H1 (cell line): ENCODE measurements around the gene CACNA1C. TPM values are rescaled to one million over a fixed set of nuclear protein-coding genes. Genes with fewer than 3 reads are reported as not detected.

ENCODE experiments used
- CTCF ChIA-PET: fragments of 300-600 bp; sonication (Branson Sonifier 250); formaldehyde crosslinking; loops from one replicate; lab custom pipeline; 2021; ENCODE audit not compliant: partially characterized antibody; lab: Charles Lee
- POLR2A ChIA-PET: fragments of 300-600 bp; sonication (Branson Sonifier 250); formaldehyde crosslinking; loops from one replicate; lab custom pipeline; 2021; ENCODE audit warnings: inconsistent platforms; ENCODE audit not compliant: partially characterized antibody; lab: Charles Lee
- DNase-seq, 2 experiments: peaks; one replicate each; pipeline versions ENCODE4 v3.0.0 to v3.0.0-alpha.2; 2010 to 2022; ENCODE audit warnings: low spot score in 2 of 2, low read depth in 1 of 2, mixed read lengths in 1 of 2
- FAIRE-seq: peaks from 2 replicates; lab custom pipeline; 2011; peaks lifted over from hg19 to GRCh38; lab: Jason Lieb, UNC
- H2AFZ ChIP-seq: 2 replicates; pipeline ENCODE4 v1.8.1; 2012; ENCODE audit warnings: low read length, inconsistent platforms
- H2AK5ac ChIP-seq: 2 replicates; pipeline ENCODE4 v1.6.1; 2013; ENCODE audit warnings: low read depth, low read length
- H2BK120ac ChIP-seq: replicated peaks from 2 replicates; pipeline ENCODE3; 2013; ENCODE audit warnings: low read depth, low read length, inconsistent platforms
- H2BK12ac ChIP-seq: 2 replicates; pipeline ENCODE4 v1.6.1; 2013; ENCODE audit warnings: low read depth, low read length
- H2BK15ac ChIP-seq: 2 replicates; pipeline ENCODE4 v1.6.1; 2013; ENCODE audit warnings: low read length
- H2BK20ac ChIP-seq: 2 replicates; pipeline ENCODE4 v1.6.1; 2013; ENCODE audit warnings: low read length
- H2BK5ac ChIP-seq: 2 replicates; pipeline ENCODE4 v1.6.1; 2013; ENCODE audit warnings: low read depth, low read length
- H3K14ac ChIP-seq: 2 replicates; pipeline ENCODE4 v1.6.1; 2013; ENCODE audit warnings: inconsistent platforms; ENCODE audit not compliant: insufficient read length
- H3K18ac ChIP-seq: 2 replicates; pipeline ENCODE4 v1.6.1; 2013; ENCODE audit warnings: low read length; ENCODE audit errors: extremely low read depth
- H3K23ac ChIP-seq: 2 replicates; pipeline ENCODE4 v1.6.1; 2013; ENCODE audit warnings: inconsistent platforms; ENCODE audit not compliant: insufficient read length
- H3K23me2 ChIP-seq: 2 replicates; pipeline ENCODE4 v1.6.1; 2013; ENCODE audit warnings: low read depth, low read length
- H3K27ac ChIP-seq: 2 replicates; pipeline ENCODE4 v1.6.1; 2011; ENCODE audit warnings: low read depth, low read length, inconsistent platforms
- H3K27me3 ChIP-seq, 4 experiments: replicated peaks in 1 of 4; 1 replicate in 1 of 4; 2 replicates in 3 of 4; pipeline versions ENCODE4 v1.6.1 to v1.8.1; 2011 to 2013; ENCODE audit warnings: low read length in 3 of 4, mild to moderate bottlenecking in 3 of 4, inconsistent platforms in 2 of 4, mixed read lengths in 2 of 4, moderate library complexity in 1 of 4; ENCODE audit not compliant: control insufficient read depth in 3 of 4, insufficient read depth in 3 of 4; ENCODE audit errors: extremely low read depth in 1 of 4
- H3K36me3 ChIP-seq, 4 experiments: 2 replicates each; pipeline versions ENCODE4 v1.6.1 to v1.8.1; 2011 to 2013; ENCODE audit warnings: mild to moderate bottlenecking in 4 of 4, low read length in 3 of 4, moderate library complexity in 2 of 4, control low read depth in 1 of 4, inconsistent platforms in 1 of 4; ENCODE audit not compliant: insufficient read depth in 4 of 4, control insufficient read depth in 2 of 4
- H3K4ac ChIP-seq: replicated peaks from 2 replicates; pipeline ENCODE3; 2013; ENCODE audit warnings: low read length, low read depth, mixed read lengths, inconsistent platforms; ENCODE audit not compliant: insufficient read length
- H3K4me1 ChIP-seq, 4 experiments: replicated peaks in 1 of 4; 1 replicate in 1 of 4; 2 replicates in 3 of 4; pipeline versions ENCODE4 v1.6.1 to v1.8.1; 2011 to 2013; ENCODE audit warnings: low read length in 3 of 4, inconsistent platforms in 2 of 4, mixed read lengths in 1 of 4; ENCODE audit not compliant: insufficient read depth in 4 of 4, control insufficient read depth in 3 of 4
- H3K4me2 ChIP-seq, 2 experiments: 2 replicates each; pipeline versions ENCODE4 v1.6.1 to v1.8.1; 2011 to 2013; ENCODE audit warnings: low read depth in 2 of 2, low read length in 2 of 2, control low read depth in 1 of 2, inconsistent platforms in 1 of 2, mild to moderate bottlenecking in 1 of 2; ENCODE audit not compliant: insufficient read depth in 1 of 2
- H3K4me3 ChIP-seq, 4 experiments: fragments of 200-600, 300-600 bp in 1 of 4; sonication (generic), shearing (Covaris generic), sonication (Bioruptor Twin) in 1 of 4; 2 replicates each; pipeline versions ENCODE4 v1.5.1 to v1.8.1; 2011 to 2016; ENCODE audit warnings: low read length in 4 of 4, low read depth in 3 of 4, control low read depth in 2 of 4, inconsistent platforms in 2 of 4, mild to moderate bottlenecking in 2 of 4, mixed read lengths in 1 of 4, moderate library complexity in 1 of 4; ENCODE audit not compliant: insufficient read depth in 2 of 4; ENCODE audit errors: extremely low read depth in 1 of 4
- H3K56ac ChIP-seq: replicated peaks from 2 replicates; pipeline ENCODE3; 2013; ENCODE audit warnings: low read depth, mild to moderate bottlenecking, mixed read lengths, low read length, inconsistent platforms; ENCODE audit not compliant: insufficient read length
- H3K79me1 ChIP-seq: 2 replicates; pipeline ENCODE4 v1.6.1; 2013; ENCODE audit warnings: low read depth, low read length, control low read depth
- H3K79me2 ChIP-seq, 2 experiments: 2 replicates each; pipeline versions ENCODE4 v1.6.1 to v1.8.1; 2012 to 2013; ENCODE audit warnings: low read length in 2 of 2, mild to moderate bottlenecking in 2 of 2, inconsistent platforms in 1 of 2; ENCODE audit not compliant: insufficient read depth in 2 of 2, control insufficient read depth in 1 of 2
- H3K9ac ChIP-seq, 4 experiments: replicated peaks in 1 of 4; 1 replicate in 1 of 4; 2 replicates in 3 of 4; pipeline versions ENCODE4 v1.6.1 to v1.8.1; 2011 to 2013; ENCODE audit warnings: low read depth in 3 of 4, low read length in 3 of 4, control low read depth in 2 of 4, mild to moderate bottlenecking in 2 of 4, moderate library complexity in 2 of 4, inconsistent platforms in 1 of 4; ENCODE audit errors: extremely low read depth in 1 of 4
- H3K9me3 ChIP-seq, 2 experiments: 2 replicates each; pipeline versions ENCODE4 v1.6.1 to v1.8.1; 2012 to 2013; ENCODE audit warnings: mild to moderate bottlenecking in 2 of 2, moderate library complexity in 2 of 2, control low read depth in 1 of 2, inconsistent platforms in 1 of 2, low read depth in 1 of 2, low read length in 1 of 2, mixed read lengths in 1 of 2; ENCODE audit not compliant: insufficient read depth in 2 of 2
- H4K20me1 ChIP-seq, 2 experiments: replicated peaks in 1 of 2; 2 replicates each; pipeline versions ENCODE3 to v1.8.1; 2011 to 2013; ENCODE audit warnings: inconsistent platforms in 2 of 2, low read length in 2 of 2, mild to moderate bottlenecking in 1 of 2; ENCODE audit not compliant: insufficient read depth in 2 of 2, control insufficient read depth in 1 of 2
- H4K5ac ChIP-seq: 2 replicates; pipeline ENCODE4 v1.6.1; 2013; ENCODE audit warnings: low read length, low read depth, mixed read lengths, inconsistent platforms; ENCODE audit not compliant: insufficient read length
- H4K8ac ChIP-seq: 2 replicates; pipeline ENCODE4 v1.8.0; 2013; ENCODE audit warnings: mild to moderate bottlenecking, moderate library complexity, low read length, inconsistent platforms; ENCODE audit not compliant: insufficient read depth; ENCODE audit errors: extremely low read depth
- H4K91ac ChIP-seq: replicated peaks from 2 replicates; pipeline ENCODE3; 2013; ENCODE audit warnings: low read length, mixed read lengths, inconsistent platforms; ENCODE audit not compliant: insufficient read length
- SRF ChIP-seq: IDR thresholded peaks from 2 replicates; pipeline ENCODE4 v1.6.1; 2011; ENCODE audit warnings: mild to moderate bottlenecking, low read depth, low read length, moderate library complexity
- TCF12 ChIP-seq: IDR thresholded peaks from 2 replicates; pipeline ENCODE4 v1.6.1; 2011; ENCODE audit warnings: low read depth, mild to moderate bottlenecking, low read length
- WGBS, 2 experiments: shearing (Covaris generic) in 1 of 2; methylation state at CpG; one replicate each; pipeline versions ENCODE4 v1.1.6 to v1.1.7; 2013 to 2015; ENCODE audit warnings: low lambda C conversion rate in 2 of 2, mixed read lengths in 2 of 2, inconsistent platforms in 1 of 2, low coverage in 1 of 2, missing lambda C conversion rate in 1 of 2; ENCODE audit not compliant: insufficient replicate concordance in 2 of 2, insufficient coverage in 1 of 2, insufficient read length in 1 of 2; ENCODE audit errors: extremely low coverage in 1 of 2, missing lambda C conversion rate in 1 of 2; 5-methylcytosine and 5-hydroxymethylcytosine counted together
- polyA plus RNA-seq, 7 experiments: library from polyadenylated mRNA; depleted of rRNA in 3 of 7; stranded (reverse) in 5 of 7; unstranded in 2 of 7; fragments of >200 nt in 5 of 7; fragments of 200-250 nt in 2 of 7; gene quantifications; 1 replicate in 5 of 7; 2 replicates in 1 of 7; 4 replicates in 1 of 7; pipeline versions ENCODE4 v1.2.1 to v1.2.3, GENCODE V29; 2011 to 2013; ENCODE audit warnings: missing spikeins in 2 of 7, mixed read lengths in 2 of 7
- total RNA-seq: library from RNA; stranded (reverse); fragmentation: NEBNext Ultra II Directional; extraction: Animal tissue kit (Norgen Biotek cat#: 25700); gene quantifications from 2 replicates; pipeline ENCODE4 v1.2.1, GENCODE V29; 2021
- TF ChIP-seq, protein P1 (sequence below): IDR thresholded peaks from 2 replicates; pipeline ENCODE4 v1.6.1; 2012; ENCODE audit warnings: inconsistent platforms

Gene CACNA1C
- total and polyA plus RNA-seq, 2 of the 8 experiments (the other 6 are each of a cell fraction or from before 2014, with no cell fraction given): 1.3 TPM

GRCh38 chr12:2168808-2169207, 116.0 kb downstream of the CACNA1C start:
- Histone ChIP-seq H2BK15ac (no peak overlapping the region), H3K18ac (no peak overlapping the region), H2BK20ac (no peak overlapping the region), H3K9ac (no peak overlapping the region), H2BK12ac (no peak overlapping the region), H3K4me3 (no peak overlapping the region), H3K23me2 (no peaks in the 10 kb centered on the region), H3K79me2 (no peaks in the 10 kb centered on the region), H3K79me1 (no peaks in the 10 kb centered on the region), H4K20me1 (no peaks in the 10 kb centered on the region), H4K91ac (no peak overlapping the region), H2AK5ac (no peak overlapping the region), H3K23ac (no peak overlapping the region), H3K4me1 (no peaks in the 10 kb centered on the region), H4K5ac (no peak overlapping the region), H3K36me3 (no peaks in the 10 kb centered on the region), H3K27me3 (no peaks in the 10 kb centered on the region; a peak in 1 of 7 replicates), H2AFZ (no peak overlapping the region), H2BK5ac (no peak overlapping the region), H3K9me3 (no peaks in the 10 kb centered on the region; a peak in 1 of 4 replicates), H3K56ac (no peak overlapping the region), H2BK120ac (no peak overlapping the region), H3K4me2 (no peak overlapping the region), H4K8ac (no peak overlapping the region), H3K14ac (no peak overlapping the region), H3K27ac (no peak overlapping the region), H3K4ac (no peak overlapping the region)
- POLR2A ChIA-PET: no interaction called here
- no peak for FAIRE-seq
- TF ChIP-seq SRF (no peak), TCF12 (no peak)
- TF ChIP-seq, protein P1, sequence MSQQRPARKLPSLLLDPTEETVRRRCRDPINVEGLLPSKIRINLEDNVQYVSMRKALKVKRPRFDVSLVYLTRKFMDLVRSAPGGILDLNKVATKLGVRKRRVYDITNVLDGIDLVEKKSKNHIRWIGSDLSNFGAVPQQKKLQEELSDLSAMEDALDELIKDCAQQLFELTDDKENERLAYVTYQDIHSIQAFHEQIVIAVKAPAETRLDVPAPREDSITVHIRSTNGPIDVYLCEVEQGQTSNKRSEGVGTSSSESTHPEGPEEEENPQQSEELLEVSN: no peak
- CTCF ChIA-PET: no interaction called here
- no peak for DNase-seq
- WGBS, 2 experiments: 89% methylated on average over 6 of the region's 6 CpGs; no CpG with 5 or more reads in 1 of the 2 experiments
